Right lung (tissue), 5 donors: ENCODE measurements around the gene KCNS3. TPM values are rescaled to one million over a fixed set of nuclear protein-coding genes. Genes with fewer than 3 reads are reported as not detected.

Experiments used
- polyA plus RNA-seq, 5 donors: library from polyadenylated mRNA; unstranded; fragments of 120-200 nt; gene quantifications; one replicate each; pipeline versions ENCODE4 v1.2.1 to v1.2.3, GENCODE V29; 2013; ENCODE audit warnings: inconsistent platforms in 1 of 5, low replicate concordance in 1 of 5; ENCODE audit not compliant: insufficient read length in 5 of 5, insufficient read depth in 1 of 5

The KCNS3 gene
- polyA plus RNA-seq, 5 donors = 26.5 to 42.2 (median 31.7) TPM

Other genes with a start within 250 kb of the KCNS3 start
- 10 to 100 TPM; 34.6 to 68.6 (median 61.3) TPM for gene SMC6, start 124.9 kb upstream of the KCNS3 start, polyA plus RNA-seq
- gene GEN1, start 124.5 kb upstream of the KCNS3 start, polyA plus RNA-seq = 10 to 100 TPM in 4 of 5 donors, 1 to 10 TPM in 1; 9.5 to 34.1 (median 20.1) TPM
- gene MSGN1, start 62.2 kb upstream of the KCNS3 start, polyA plus RNA-seq = not detected